GM18861 (cell line): Measurements from ENCODE around the gene CCDC12.

Experiments used
- ATAC-seq: cut with Tn5 transposase; IDR thresholded peaks from one replicate; pipeline ENCODE4 v1.9.1; 2021; ENCODE audit not compliant: unreplicated experiment

CCDC12 gene

GRCh38 chr3:46878781-46879436, 97.6 kb downstream of the CCDC12 start:
- ATAC-seq: peak; percentile 50

GRCh38 chr3:46877406-46878125, 99.0 kb downstream of the CCDC12 start, which contains the start of gene PTH1R:
Gene PTH1R (plus strand): TSS chr3:46877721. CDS start chr3:46883560, 5,839 bp downstream.
- no peak for ATAC-seq

DNA sequence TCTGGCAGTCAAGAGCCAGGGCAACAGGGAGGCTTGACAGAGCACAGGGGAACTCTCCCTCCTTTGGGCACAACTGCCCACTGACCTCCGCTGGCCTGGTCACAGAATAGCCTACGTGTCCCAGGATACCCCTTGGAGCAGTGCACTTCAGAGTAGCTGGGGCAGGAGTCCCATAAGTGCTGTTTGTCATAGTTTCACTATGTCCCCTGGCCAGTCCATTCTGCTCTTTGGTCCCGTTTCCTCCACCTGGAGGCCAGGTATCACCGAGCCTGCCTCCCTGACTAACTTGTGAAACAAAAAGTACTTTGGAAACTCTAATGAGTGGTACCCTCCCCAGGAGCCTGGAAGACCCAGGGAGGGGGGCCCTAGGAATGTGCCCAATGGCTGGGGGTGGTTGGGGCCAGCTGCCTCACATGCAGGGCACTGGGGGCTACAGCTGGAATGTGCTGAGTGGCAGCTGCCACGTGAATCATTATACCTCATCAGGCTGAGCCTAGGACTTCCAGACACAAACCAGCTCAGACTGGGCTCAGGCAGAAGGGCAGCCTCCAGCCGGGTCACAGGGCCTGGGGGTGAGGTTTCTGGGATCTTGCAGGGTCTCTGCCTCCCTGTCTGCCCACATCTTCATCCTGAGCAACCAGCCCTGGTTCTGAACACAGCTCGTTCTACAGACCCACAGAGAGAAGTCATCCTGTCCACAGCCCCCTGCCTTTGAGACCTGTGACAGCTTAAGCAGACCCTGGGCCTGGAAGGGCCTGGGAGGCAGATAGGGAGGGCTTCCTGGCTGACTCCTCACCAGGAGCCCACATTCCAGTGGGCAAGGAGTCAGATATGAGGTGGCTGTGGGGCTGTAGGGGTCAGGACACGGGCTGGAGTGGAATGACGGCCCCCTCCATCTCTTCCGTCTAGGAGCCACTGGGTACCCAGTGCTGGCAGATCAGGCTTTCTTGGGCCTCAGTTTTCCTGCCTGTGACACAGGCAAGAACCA, 99.9 kb downstream of the CCDC12 start:
- ATAC-seq: no peak

- ATAC-seq: no peak
These were observed 101.0 kb downstream of the CCDC12 start for GRCh38 chr3:46875560-46875959.

DNA sequence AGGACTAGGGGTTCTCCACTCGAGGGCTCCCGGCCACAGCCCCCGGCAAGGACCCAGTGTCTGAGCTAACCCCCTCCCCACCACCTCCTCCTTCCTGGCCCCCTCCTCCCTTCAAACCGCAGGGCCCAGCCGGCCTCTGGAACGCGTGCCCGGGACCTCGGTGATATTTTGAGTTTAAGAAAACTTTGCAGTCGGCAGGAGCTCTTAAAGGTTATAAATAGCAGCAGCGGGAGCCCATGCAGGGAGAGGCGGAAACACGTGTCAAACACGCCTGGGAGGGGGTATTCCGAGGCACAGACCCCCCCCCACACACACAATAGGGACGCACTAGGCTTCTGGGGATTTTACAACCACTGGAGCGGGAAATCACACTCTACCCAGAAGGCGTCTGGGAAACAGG, 102.1 kb downstream of the CCDC12 start:
- no peak for ATAC-seq

GRCh38 chr3:46873521-46873920, 103.0 kb downstream of the CCDC12 start:
- ATAC-seq: no peak
